Raji (cell line): ENCODE data around the gene MTOR.

ENCODE experiments used
- POLR2A ChIP-seq: IDR thresholded peaks from 2 replicates; pipeline ENCODE4 v1.6.1; 2011; ENCODE audit warnings: low read depth, low read length, control low read depth; ENCODE audit not compliant: insufficient read depth

MTOR gene

DNA sequence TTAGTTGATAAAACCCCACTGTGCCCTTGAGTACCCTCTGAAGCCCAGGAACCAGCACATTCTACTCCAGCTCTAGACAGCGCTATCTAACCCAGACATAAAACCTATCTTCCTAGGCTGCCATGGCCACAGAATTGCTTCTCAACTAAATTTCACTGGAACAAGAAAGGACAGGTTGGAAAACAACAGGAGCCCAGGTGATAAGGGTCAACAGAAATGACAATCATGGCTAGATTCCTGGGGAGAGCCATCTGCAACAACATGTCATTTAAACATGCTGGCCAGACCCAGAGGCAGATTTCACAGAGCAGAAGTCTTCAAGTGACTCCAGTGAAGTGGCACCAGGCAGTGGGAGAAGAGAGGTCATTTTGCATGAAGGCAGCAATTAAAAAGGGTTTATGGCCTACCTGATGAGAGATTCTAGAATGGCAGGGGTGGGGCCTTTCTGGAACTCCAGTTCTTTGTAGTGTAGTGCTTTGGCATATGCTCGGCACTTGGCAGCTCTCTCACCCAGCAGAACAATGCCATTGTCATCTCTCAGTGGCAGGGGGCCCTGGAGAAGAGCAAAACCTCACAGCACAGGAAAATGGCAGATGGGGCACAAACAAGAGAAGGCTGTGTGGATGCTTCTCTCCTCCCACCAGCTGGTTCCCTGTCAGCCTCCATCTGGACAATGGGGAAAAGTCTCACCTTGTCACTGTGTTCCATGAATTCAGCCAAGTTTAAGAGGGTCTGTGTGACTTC is 63.3 kb downstream of the MTOR start:
- no peak for TF ChIP-seq POLR2A

GRCh38 chr1:11198257-11198656 is 64.1 kb downstream of the MTOR start:
- no peak for TF ChIP-seq POLR2A

DNA sequence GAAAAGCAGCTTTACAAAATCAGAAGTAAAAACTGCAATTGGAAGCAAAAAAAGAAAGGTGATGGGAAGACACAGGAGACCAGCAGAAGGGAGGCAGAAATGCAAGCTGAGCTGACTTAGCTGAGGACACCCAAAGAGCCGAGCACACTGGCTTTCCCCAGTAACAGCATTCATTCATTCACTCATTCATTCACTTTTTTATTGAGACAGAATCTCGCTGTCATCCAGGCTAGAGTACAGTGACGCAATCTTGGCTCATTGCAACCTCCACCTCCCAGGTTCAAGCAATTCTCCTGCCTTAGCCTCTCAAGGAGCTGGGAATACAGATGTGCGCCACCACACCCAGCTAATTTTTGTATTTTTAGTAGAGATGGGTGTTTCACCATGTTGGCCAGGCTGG is 65.0 kb downstream of the MTOR start:
- TF ChIP-seq POLR2A: no peak

DNA sequence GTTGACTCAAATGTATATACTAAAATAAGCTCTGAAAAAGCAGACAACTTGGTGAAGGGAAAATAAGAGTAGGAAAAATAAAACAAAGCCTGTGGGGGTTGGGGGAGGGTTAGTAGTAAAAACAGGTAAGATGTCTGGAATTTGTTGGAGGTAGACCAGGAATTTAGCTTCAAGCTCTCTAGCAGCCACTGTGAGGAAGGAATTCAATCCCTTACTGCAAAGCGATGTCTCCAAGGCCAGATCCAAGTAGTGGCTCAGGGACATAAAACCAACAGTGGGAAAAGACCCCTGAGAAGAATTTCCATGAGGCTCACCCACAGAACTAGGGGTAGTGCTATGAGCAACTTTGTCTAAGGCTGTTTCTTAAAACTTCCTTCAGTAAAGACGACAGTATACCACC is 65.4 kb downstream of the MTOR start:
- no peak for TF ChIP-seq POLR2A

DNA sequence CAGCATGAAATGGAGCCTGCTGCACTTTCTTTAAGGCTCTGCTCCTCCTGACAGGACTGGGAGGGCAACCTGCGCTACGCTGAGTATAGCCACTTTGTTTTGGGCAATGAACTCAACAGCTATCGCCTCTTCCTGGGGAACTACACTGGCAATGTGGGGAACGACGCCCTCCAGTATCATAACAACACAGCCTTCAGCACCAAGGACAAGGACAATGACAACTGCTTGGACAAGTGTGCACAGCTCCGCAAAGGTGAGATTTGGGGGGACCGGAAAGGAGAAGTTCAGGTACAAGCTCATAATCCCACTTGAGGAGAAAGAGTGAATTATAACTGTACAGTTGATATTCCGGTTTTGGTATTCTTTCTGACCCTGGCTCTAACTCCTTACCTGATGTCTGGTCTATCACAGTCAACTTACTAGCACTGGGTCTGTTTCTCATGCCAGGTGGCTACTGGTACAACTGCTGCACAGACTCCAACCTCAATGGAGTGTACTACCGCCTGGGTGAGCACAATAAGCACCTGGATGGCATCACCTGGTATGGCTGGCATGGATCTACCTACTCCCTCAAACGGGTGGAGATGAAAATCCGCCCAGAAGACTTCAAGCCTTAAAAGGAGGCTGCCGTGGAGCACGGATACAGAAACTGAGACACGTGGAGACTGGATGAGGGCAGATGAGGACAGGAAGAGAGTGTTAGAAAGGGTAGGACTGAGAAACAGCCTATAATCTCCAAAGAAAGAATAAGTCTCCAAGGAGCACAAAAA is 67.8 kb downstream of the MTOR start:
- no peak for TF ChIP-seq POLR2A

DNA sequence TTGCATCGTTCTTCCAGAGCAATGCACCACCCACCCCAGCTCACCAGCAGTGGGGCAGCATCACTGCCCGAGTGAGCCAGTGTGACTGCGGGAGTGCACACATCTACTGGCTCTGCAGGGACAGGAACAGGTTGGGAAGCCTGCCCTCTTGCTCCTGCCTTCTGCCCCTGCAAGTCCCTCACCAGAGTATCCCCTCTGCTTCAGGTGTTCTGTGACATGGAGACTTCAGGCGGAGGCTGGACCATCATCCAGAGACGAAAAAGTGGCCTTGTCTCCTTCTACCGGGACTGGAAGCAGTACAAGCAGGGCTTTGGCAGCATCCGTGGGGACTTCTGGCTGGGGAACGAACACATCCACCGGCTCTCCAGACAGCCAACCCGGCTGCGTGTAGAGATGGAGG is 69.0 kb downstream of the MTOR start:
- TF ChIP-seq POLR2A: no peak

- no peak for TF ChIP-seq POLR2A
These were observed 73.4 kb downstream of the MTOR start, which contains the start of gene ANGPTL7 for GRCh38 chr1:11188858-11189451. Gene ANGPTL7 (plus strand): TSS chr1:11189355. CDS start chr1:11189580, 225 bp downstream.

- TF ChIP-seq POLR2A: no peak
These were observed 74.0 kb downstream of the MTOR start for GRCh38 chr1:11188381-11188780.

- no peak for TF ChIP-seq POLR2A
These were observed 74.4 kb downstream of the MTOR start for GRCh38 chr1:11187931-11188330.

DNA sequence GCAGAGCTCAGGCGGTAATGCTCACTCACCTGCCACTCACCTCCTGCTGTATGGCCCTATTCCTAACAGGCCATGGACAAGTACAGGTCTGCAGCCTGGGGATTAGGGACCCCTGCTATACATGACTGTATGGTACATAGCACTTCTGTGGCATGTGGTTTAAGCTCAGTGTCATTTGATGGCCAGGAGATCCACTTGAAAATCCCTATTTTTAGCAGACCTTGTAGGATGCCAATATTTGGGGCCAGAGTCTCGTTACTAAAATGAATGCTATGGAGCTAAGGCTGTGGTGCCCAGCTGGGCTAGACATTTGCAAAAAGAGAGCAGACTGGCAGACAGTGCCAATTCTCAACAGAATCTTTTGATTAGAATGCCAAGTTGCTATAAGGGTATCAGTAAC is 74.9 kb downstream of the MTOR start:
- TF ChIP-seq POLR2A: no peak

DNA sequence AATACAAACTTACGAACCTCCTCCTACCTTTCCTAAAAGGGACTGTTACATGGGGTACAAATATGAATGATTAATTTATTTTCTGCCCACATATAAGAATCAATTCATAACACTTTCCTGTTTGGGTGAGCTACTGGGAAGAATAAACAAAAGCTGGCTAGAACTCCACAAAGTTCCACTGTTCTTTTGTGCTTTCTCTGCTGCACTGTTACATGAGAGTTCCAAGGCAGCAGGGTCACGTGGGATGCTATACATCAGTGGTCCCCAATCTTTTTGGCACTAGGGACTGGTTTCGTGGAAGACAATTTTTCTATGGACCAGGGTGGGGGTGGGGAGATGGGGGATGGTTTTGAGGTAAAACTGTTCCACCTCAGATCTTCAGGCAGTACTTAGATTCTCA is 75.4 kb downstream of the MTOR start:
- TF ChIP-seq POLR2A: no peak

DNA sequence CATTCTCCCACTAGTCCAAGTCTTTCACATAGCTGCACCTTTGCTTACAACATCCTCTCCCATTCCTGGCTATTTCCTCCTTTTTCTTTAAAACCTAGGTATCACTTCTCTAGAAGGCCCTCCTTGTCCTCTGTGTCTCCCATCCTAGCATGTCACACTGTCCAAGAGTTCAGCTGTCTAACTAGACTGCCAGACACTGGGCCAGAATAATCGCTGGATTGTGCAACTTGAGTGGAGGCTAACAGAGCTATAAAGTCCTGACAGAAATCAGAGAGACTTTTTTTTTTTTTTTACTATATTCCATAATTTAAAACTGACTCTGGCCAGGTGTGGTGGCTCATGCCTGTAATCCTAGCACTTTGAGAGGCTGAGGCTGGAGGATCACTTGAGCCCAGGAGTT is 77.4 kb downstream of the MTOR start:
- no peak for TF ChIP-seq POLR2A

DNA sequence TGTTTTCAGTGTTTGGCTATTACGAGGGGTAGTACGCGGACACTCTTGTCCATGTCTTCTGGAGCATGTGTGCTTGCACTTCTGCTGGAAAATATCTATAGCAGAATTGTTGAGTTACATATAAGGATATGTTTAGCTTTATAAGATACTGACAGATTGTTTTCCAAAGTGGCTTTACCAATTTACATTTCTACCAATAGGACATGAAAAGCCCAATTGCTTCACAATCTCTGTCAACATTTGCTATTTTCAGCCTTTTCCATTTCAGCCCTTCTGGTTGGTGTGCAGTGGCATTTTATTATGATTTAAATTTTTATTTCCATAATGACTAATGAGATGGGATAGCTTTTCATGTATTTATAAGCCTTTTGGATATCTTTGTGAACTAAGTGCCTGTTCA is 79.5 kb downstream of the MTOR start:
- TF ChIP-seq POLR2A: no peak

DNA sequence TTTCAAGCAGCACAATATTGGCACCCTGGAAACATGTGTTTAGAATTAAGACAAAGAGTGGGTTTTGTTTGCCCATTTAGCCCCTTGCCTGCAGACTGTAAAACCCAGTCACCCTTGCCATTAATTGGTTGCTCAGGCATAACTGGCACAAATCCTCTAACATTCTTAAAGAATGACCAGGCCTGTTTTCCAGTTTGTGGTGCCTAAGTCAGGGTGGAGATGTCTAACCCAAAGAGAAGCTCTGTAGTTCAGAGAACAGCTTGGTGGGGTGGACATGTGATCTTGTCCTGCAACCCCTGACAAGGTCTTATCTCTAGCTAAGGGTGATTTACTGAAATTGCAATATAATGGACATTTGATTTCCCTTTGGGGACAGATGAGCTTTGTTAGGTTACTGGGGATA is 82.0 kb downstream of the MTOR start:
- no peak for TF ChIP-seq POLR2A

DNA sequence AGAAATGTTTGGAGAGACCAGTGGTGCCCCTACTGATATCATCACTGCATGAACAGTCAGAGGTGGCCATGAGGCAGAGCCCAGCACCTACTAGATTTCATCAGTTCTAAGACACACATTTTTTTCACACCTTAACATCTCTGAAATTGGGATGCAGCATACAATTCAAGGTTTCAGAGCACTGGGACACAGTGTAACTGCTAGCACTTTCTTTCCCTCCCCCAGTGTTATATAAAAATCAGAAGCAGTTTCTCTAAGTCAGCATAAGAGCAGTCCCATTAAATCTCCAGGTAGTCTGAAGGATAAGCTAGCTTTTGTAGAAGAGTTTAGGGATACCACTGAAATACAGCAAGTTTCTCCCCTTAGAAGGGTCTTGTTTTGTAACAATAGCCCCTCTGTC is 83.2 kb downstream of the MTOR start:
- no peak for TF ChIP-seq POLR2A
